ENCODE data around the gene SLC4A4.
"Not testable (repeated sequence)": the region's sequence is repeated elsewhere in the genome, so short reads cannot be mapped to it uniquely, and the experiment has no call there.

Gene SLC4A4

DNA sequence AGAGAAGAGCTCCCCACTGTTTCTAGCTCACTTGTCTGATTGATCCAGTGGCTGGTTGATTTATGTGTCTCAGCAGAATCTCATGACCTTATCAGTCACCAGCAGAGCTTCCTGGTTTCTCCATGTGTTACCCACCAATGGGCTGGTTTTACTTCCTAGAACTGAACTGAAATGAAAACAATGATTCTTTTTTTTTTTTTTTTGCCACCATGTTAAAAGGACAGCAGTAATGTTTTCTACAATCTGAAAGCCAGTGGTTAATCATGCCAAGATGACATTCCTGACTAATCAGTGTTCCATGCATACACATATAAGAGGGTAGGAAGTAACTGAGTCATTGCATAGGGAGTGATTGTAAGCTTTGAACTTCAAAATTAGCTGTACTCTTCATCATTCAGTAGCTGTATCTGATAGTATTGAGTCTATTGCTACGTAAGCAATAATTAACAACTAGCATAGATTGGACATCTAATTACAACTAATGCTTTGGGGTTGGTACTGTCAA lies 67.7 kb downstream of the SLC4A4 start:
- DNase-seq (ENCODE audit: extremely low read depth in 1 of 2, low read depth in 1 of 2) = no peak

DNA sequence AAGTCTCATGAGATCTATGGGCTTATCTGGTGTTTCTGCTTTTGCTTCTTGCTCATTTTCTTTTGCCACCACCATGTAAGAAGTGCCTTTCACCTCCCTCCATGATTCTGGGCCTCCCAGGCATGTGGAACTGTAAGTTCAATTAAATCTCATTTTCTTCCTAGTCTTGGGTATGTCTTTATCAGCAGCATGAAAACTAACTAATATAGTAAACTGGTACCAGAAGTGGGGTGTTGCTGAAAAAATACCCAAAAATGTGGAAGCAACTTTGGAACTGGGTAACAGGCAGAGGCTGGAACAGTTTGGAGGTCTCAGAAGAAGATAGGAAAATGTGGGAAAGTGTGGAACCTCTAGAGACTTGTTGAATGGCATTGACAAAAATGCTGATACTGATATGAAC lies 70.1 kb downstream of the SLC4A4 start:
- DNase-seq (ENCODE audit: extremely low read depth in 1 of 2, low read depth in 1 of 2) = not testable (repeated sequence)

DNA sequence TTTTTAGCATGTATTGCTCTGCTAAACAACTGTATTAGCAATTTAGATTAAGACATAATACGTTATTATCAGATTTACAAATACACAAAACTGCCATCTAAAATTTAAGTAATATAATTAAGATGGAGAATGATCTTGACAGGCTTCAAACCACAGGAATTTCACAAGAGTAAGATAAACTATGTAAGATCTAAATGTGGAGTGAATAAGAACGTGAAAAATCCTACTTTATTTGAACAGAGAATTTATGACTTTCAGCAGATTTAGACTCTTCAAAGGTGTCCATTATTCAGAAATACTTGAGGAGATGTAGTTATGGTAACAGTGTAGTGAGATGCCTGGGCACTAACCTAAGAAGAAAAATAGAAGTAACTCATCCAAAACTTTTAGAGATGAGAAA lies 73.2 kb downstream of the SLC4A4 start:
- no peak for DNase-seq (ENCODE audit: extremely low read depth in 1 of 2, low read depth in 1 of 2)

DNA sequence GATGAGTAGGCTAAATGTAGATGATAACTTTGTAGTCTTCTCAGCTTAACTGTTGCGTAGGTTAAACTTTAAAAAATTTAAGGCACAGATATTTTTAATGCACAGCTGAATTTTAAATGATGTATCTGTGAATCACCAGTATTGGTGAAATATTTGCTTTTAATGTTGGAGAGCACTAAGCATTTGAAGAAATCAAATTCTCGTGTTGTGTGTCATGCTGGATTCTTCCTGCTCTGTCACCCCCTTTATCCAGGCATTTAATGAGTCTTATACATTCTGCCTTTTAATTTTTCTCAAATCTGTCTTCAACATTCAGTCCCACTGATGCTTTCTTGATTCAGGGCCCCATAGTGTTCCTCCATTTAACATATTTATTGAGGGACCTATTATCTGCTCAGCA lies 76.7 kb downstream of the SLC4A4 start:
- DNase-seq (ENCODE audit: extremely low read depth in 1 of 2, low read depth in 1 of 2) = no peak

DNA sequence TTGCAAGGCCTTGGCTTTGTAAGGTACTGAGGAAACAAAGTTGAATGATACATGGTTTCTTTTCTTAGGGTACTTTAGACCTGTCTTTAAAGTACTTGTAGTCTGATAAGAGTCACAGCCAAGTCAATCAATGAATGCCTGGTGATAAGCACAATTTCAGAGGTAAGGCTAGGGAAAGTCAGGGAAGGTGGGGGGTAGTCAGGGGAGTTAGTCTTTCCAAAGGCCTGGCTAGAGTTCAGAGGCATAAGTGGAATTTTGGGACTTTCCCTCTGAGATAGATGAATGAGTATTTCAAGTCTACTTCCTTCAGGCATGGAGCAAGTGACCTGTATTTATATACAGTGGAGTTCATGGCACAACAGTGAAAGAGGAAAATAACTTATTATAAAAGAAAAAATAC lies 78.3 kb downstream of the SLC4A4 start:
- DNase-seq (ENCODE audit: extremely low read depth in 1 of 2, low read depth in 1 of 2) = no peak

DNA sequence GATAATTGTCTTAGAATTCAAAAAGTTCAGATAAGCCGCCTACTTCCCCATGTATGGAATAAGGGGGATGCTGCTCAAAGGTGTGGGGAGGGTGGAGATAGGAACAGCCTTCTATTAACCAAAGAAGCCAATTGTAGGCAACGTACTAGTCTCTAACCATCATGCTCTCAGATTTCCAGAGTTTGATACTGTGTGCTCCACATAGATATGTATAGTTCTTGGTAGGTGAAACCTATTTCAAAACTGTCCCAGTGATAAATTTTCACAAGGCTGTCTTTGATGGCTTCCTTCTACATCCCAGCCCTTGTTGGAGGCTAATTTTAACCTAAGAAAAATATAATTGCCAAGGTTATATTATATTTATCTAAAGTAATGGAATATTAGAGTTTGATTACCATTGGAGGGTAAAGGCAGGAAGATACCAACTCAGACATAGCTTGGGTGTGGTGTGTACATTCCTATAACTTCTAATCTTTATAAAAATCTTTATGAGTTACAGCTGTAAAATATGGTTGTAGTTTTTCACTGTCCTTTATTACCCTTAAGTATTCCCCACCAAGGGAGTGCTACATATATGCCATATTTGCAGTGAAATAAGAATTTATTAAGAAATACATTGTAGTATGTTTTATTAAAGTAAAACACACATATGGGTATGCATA lies 87.7 kb downstream of the SLC4A4 start:
- DNase-seq (ENCODE audit: extremely low read depth in 1 of 2, low read depth in 1 of 2) = no peak

DNA sequence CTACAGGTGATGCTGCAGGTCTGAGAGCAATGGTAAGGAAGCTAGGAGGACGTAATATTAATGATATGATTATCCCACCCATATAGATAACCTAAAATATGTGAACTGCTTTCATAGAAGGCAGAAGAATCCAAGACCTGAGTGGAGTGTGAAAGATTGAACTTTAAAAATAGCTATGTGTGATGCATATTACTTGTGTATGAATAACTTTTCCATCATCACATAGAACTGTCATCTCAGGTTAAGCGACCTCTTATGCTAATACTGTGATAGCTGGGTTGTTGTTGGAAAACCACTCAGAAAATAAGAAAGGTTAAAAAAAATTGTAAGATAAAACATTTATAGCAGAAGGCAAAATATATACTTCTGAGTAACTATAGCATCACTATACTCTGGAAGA lies 90.3 kb downstream of the SLC4A4 start:
- no peak for DNase-seq (ENCODE audit: extremely low read depth in 1 of 2, low read depth in 1 of 2)

DNA sequence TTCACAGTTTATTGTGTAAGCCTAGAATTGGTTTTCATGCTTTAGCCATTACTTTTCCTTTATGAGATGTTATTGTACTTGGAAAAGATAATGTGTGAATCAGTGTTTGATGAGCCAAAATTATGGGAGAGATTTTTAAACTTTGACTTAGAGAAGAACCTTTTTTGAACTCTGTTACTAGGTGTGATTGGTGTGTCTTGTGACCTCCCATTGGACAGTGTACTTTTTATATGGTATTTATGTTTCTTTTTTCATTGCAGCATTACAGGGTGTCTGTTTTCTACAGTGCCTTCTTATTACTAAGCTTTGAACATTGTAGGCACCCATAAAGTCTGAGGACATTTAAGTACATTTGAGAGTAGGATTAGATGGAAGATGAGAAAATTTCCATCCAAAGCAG lies 91.1 kb downstream of the SLC4A4 start:
- no peak for DNase-seq (ENCODE audit: extremely low read depth in 1 of 2, low read depth in 1 of 2)

DNA sequence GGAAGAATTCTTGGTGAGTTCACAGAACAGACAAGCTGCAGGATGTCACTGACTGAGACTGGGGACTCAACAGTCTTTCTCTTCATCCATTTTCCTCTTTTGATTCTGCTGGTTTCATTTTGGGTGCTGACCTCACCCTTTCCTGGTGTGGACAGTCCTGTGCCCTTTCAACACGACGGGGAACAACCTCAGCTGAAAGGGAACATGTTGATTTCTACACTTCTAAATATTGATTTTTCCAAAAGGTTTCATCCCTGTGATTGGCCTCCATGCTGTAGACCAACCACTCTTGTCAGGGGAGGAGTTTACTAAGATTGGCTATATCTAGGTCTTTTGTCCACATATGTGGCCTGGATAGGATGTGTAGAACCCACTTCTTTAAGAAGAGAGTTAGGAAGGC lies 91.8 kb downstream of the SLC4A4 start:
- DNase-seq (ENCODE audit: extremely low read depth in 1 of 2, low read depth in 1 of 2) = no peak

DNA sequence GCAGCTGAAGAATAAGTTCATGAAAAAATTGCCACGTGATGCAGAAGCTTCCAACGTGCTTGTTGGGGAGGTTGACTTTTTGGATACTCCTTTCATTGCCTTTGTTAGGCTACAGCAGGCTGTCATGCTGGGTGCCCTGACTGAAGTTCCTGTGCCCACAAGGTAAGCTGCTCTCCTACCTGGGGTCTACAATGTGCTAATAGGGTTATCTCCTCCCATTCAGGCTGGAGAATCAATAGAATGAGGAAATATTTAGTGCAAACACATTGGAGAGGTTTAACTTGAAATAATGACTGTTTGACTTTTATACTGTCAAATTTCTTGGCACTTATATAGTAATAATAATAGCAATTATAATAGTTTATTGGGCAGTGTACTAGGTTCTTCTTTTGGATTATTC lies 101.8 kb downstream of the SLC4A4 start:
- DNase-seq (ENCODE audit: extremely low read depth in 1 of 2, low read depth in 1 of 2) = no peak

DNA sequence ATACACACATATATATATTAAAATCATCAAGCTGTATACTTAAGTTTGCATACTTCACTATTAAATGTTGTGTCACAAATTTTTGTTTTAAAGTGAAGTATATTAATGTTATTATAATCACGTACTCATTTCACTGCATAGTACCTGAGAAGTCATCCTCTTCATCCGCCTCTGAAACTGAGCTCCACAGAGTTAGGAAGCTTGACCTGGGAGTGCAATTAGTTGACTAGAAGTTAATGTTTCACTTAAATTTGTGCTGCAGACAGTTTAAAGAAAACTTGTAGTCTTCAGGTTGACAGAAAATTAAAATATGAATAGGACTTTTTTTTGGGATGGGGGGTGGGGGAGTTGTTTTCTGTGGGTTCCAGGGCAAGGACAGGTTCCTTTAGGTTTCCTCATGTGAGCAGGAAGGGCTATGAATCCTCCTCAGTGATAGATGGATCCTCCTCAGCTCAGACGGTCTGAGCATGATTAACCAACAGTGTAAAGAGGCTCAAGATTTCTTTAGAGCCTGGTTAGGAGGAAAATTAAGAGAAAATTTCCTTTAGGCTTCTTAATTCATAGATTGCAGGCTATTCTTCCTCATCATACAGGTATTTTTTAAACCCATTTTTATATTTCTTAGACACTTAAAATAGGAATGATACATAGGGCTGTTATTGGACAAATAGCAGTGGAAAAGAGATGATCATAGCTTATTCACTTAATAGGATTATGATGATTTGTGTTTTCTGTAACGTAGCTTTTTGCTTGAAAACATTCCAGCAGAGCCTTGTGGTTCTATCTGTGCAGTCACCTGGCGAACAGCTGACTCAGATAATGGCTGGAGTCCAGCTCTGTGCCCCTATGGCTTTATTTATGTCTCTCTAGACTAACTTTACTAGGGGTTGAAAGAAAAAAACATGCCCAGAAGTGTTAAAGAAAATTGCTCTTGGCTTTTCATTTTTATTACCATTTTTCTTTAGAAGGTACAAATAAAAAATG lies 102.7 kb downstream of the SLC4A4 start:
- no peak for DNase-seq (ENCODE audit: extremely low read depth in 1 of 2, low read depth in 1 of 2)

DNA sequence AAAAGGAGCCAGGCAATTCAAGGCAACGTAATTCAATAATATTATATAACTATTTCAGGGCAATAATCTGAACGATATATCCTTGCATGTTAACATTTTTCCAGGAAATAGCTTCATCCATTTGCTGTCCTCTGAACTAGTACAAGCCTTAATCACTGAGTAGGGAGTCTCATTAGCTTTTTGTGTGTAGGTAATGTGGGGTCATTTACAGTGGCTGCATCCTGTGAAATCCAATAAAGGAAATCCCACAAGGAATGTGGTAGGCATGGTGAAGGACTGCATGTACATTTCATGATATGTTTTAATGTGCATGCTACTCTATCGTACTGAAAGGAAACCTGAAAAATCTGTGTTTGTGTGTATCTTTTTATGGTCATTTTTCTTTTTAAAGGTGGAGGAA lies 103.5 kb downstream of the SLC4A4 start:
- no peak for DNase-seq (ENCODE audit: extremely low read depth in 1 of 2, low read depth in 1 of 2)

DNA sequence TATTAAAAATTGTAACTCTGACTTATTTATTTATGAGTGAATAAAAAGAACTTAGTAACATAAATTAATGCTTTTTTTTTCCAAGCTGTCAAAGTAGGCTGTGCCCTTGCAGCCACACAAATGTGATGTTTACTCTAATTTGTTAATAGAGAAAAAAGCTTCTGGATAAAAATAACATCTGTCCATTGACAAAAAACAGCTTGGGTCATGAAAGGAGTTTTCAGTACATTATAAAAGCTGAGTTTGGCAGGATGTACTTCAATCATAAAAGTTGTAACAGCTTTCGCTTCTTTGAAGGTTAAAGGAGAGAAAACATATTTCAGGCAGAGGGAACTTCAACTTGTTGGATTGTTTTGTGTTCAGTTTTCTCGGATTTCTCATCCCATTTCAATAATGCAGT lies 105.6 kb downstream of the SLC4A4 start:
- DNase-seq (ENCODE audit: extremely low read depth in 1 of 2, low read depth in 1 of 2) = no peak

DNA sequence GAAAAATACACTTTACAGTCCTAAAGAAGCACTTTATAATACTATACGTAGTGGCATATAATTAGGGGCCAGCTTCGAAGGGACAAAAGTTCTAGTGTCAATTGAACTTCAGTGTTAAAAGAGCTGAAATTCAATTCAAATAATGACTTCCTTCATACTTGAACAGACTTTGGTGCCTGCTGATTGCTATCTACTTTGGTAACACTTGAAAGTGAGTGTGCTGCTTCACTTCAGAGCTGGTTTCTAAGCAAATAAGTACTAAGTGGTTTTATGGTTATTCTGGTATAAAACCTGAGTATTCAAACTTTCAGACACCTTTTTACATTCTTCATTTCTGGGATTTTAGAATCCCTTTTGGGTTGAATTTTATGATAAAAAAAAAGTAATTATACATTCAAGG lies 107.0 kb downstream of the SLC4A4 start:
- no peak for DNase-seq (ENCODE audit: extremely low read depth in 1 of 2, low read depth in 1 of 2)

DNA sequence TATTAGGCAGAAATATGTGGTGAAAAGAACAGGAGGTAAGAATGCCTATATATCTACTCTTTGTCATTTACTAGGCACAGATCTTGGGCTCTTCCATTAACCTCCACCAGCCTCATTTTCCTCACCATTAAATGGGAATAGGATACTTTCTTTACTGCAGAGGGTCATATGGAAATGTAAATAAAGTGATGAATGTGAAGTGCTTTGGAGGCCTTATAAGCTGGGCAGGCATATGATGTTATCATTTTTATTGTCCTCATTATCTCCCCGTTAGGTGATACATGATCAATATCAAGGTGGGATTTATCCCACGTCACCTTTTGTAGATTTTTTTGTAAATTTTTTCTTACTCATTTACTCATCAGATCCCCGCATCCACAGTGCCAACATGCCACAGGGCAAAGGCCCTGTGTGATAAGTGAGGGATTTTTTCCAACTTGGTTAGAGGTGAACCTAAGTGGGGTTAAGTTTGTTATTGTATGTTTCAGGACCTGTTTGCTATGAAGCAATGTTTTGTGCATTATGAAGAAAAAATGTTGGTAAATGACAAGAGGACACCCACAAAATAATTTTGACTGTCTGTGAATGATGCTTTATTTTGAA lies 107.8 kb downstream of the SLC4A4 start:
- no peak for DNase-seq (ENCODE audit: extremely low read depth in 1 of 2, low read depth in 1 of 2)

DNA sequence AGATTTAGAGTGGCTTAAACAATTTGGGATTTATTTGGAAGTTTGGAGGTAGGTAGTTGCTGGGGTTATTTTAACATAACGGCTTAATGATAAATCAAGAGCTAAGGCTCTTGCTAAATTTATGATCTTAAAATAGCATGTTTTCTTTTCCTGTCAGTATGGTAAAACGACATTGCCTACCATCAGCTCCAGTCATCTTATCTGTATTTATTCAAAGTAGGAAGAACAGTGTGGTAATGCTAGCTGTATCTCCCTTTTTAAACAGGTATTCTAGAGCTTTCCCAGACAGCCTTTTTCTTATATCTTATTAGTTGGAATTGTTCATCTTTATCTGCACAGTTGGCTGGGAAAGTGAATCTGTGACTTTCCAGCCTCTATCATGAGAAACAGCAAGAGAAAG lies 110.2 kb downstream of the SLC4A4 start:
- no peak for DNase-seq (ENCODE audit: extremely low read depth in 1 of 2, low read depth in 1 of 2)

DNA sequence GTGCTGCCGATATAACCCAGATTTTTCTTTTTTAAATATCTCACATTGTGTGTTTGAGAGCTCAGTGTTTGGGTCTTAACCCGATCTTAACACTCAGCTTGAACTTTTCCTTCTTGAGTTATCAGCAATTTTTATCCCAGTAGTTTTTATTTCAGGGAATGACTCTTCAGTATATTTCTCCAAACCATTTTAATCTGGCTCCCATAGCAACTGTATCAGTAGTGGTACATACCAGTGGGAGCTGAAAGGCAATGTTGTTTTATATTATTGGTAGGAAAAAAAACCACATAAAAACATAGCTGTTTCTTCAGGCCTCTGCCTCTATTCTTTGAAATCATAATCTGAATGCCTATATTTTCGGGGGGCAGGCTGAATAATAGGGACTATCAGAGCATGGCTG lies 111.1 kb downstream of the SLC4A4 start:
- DNase-seq (ENCODE audit: extremely low read depth in 1 of 2, low read depth in 1 of 2) = no peak

DNA sequence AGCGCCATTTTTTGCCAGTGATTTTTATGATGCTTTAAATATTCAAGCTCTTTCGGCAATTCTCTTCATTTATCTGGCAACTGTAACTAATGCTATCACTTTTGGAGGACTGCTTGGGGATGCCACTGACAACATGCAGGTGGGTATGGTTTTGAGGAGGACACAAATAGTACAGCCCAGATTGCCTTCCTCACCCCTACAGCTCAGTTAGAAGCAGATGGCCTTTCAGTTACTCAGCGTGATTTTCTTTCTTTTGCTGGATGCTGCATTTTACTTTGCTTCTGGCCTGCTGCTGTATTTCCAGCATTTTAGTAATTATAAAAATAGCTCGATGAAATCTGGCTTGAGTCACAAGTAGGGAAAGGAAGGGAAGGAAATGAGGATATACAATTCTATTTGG lies 114.7 kb downstream of the SLC4A4 start:
- no peak for DNase-seq (ENCODE audit: extremely low read depth in 1 of 2, low read depth in 1 of 2)

DNA sequence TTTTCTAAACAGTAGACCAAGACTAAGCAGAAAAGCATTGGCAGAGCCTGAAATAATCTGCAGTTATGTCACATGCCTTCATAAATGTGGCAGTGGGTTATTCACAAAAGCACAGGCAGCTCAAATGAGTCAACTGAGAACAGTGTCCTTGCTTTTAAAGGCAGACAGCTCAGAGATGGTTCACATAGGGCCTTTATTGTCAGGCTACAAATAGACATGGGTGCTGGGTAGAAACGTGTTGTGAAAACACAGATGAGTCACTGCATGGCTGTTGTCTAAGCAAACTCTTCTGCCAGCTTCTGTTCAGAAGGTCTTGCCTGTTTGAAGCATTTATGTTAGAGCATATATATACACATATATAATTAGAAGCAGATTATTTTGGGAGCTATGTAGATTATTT lies 118.0 kb downstream of the SLC4A4 start:
- DNase-seq (ENCODE audit: extremely low read depth in 1 of 2, low read depth in 1 of 2) = no peak

DNA sequence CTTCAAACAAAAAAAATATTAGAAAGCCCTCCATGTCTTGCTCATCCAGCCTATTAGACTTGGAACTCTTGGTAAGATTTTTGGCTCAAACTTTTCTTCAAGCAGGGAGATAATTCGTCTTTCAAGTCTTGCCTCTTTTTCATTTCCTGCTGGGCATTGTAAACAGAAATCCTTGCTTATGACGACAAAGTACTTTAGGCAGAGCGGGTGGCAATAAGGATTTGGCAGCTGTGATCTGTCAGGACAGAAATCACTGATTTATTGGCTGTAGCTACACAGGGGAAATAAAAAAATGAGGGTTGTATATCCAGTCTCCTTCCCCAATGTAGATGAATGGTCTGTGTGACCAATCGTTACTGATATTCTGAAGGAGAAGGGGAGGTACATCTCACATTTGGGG lies 121.6 kb downstream of the SLC4A4 start:
- no peak for DNase-seq (ENCODE audit: extremely low read depth in 1 of 2, low read depth in 1 of 2)

DNA sequence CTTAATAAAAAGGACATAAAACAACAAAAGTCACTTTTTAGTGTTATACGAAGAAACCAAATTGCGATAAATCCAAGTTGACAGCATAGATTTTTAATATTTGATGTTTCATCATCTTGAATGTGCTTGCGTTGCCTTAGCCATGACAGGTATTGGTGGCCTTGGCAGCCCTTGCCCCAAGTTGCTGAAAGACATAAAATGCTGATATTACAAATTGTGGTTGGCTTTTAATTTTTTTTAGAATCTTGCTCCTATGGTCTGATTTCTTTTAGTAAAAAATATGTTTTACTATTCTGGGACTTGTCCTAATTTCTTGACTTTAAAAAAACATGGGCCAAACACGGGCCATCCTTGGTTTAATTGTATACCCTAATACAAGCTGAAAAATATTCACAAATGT lies 122.6 kb downstream of the SLC4A4 start:
- DNase-seq (ENCODE audit: extremely low read depth in 1 of 2, low read depth in 1 of 2) = no peak

DNA sequence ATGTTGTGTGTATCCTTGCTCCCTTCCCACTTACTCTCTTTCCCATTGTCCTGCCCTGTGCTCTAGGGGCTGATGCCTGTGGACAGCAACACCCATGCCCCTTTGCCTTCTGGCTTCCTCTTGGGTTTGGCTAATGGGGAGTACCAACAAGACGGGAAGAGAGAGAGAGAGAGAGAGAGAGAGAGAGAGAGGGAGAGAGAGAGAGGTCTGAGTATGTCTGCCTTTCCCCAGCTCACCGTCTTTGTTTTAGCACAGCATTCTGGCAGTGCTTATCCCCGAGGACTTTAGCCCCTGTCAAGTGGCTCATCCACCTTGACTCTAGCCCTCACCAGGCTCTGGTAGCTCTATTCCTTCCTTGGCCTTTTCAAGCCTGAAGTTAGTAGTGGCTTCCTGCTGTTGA lies 128.0 kb downstream of the SLC4A4 start:
- DNase-seq (ENCODE audit: extremely low read depth in 1 of 2, low read depth in 1 of 2) = no peak

All from stimulated activated CD8-positive, alpha-beta memory T cell treated with anti-CD3 and anti-CD28 coated beads, Interleukin-7, amount 100 ng/mL, for 48 hours (primary cell).